HG02642 (cell line): ENCODE results near the gene PKN2.
"Not testable (repeated sequence)": the region's sequence is repeated elsewhere in the genome, so short reads cannot be mapped to it uniquely, and the experiment has no call there.

Experiments
- ATAC-seq: cut with Tn5 transposase; IDR thresholded peaks from one replicate; pipeline ENCODE4 v1.9.1; 2021; ENCODE audit warnings: mild to moderate bottlenecking; ENCODE audit not compliant: unreplicated experiment, poor library complexity

PKN2 gene

GRCh38 chr1:88779880-88780279, 95.8 kb downstream of the PKN2 start:
- no peak for ATAC-seq

GRCh38 chr1:88780485-88780884, 96.4 kb downstream of the PKN2 start:
- no peak for ATAC-seq

GRCh38 chr1:88783145-88783544, 99.1 kb downstream of the PKN2 start:
- no peak for ATAC-seq

GRCh38 chr1:88784551-88784950, 100.5 kb downstream of the PKN2 start:
- no peak for ATAC-seq

DNA sequence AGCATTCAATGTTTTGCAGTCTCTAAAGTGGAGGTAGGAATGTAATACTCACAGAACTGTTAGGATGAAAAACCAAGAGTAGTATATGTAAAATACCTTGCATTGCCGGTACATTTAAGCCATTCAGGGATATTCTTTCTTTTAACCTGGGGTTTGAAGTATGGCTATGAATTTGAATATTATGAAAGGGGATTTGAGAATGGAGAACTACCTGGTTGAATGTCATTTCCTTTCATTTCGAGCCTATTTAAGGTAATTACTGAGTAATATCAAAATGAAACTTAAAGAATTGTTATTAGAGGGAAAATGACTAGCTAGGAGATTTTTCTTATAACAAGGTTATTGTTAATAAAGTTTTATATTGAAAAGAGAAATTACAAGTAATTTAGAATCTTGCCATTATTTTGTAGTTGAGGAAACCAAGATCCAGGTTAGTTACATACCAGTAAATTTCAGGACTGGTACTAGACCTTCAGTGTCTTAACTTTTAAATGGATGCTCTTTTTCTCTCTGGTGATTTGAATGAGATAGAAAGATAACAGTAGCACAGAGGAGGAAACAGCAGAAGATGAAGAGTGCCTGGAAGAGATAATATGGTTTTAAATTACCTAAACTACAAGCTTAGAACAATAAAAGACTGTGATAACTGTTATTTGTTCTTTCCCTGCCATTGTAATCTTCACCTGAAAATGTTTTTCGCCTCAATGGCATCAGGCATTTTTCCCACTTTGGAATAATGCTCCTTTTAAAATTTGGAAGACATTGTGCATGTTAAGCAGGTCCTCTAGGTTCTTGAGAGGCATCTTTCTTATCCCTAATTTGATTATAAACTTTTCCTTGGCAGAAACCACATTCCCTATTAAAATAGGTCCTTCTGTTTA, 103.2 kb downstream of the PKN2 start:
- ATAC-seq = no peak

GRCh38 chr1:88791192-88791591, 107.1 kb downstream of the PKN2 start:
- ATAC-seq = no peak

DNA sequence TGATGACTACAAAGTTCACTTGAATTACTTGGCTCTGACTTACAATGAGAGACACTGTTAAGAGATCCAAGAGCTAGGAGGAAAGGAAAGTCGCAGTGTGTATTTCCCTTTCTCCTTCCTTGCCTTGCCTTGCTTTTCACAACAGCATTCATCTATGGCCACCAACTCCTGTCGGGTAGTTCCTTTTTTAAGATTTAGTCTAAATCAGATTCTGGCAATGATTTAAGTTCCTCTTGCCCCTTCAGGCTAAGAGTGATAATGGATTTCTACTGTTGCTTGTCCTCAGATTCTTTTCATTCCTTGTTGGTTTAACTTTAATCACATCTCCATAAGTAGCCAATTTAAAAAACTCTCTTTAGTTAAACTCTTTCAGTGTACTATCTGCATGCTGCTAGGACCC, 115.4 kb downstream of the PKN2 start:
- no peak for ATAC-seq

DNA sequence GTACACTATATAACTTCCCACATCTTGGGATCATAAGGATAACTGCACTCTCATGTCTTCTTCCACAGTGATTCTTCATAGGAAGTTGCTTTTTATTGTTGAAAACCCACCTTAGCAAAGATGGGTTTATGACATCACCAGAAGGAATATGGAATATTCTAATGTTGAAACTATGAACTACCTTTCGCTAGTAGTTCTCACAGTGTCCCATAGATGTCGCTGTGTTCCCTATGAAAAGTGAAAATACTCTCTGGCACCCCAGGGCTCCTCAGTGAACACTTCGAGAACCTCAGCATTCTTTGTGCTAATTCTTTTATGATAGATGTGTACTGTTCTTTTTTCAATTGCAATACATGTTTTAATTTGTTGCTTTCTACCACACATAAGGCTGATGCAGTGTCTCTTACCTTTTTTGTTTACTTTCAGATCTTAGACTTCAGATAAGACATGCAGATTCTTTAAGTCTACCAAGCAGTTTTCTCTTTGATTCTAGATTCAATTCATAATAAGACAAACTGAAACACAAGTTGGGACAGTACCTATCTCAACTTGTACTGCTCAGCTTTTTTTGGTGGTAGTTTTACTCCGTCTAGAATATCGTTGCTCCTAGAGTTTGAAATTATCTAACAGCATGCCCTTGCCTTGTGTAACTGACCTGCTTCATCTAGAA, 116.4 kb downstream of the PKN2 start:
- no peak for ATAC-seq

- ATAC-seq = no peak
Observed at GRCh38 chr1:88801575-88802208, 117.6 kb downstream of the PKN2 start.

DNA sequence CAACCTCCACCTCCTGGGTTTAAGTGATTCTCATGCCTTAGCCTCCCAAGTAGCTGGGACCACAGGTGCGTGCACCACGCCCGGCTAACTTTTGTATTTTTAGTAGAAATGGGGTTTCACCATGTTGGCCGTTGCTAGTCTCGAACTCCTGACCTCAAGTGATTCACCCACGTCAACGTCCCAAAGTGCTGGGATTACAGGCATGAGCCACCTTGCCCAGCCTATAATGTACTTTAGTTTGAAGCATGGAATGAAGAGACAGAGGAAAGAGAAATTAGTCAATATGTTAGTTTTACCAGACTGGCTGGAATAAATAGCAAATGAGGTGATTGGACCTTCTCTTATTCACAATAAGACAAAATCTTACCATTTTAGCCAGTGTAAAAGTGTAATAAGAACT, 118.3 kb downstream of the PKN2 start:
- no peak for ATAC-seq

GRCh38 chr1:88802950-88803349, 118.9 kb downstream of the PKN2 start:
- ATAC-seq = no peak

GRCh38 chr1:88803444-88803843, 119.4 kb downstream of the PKN2 start:
- ATAC-seq = no peak

DNA sequence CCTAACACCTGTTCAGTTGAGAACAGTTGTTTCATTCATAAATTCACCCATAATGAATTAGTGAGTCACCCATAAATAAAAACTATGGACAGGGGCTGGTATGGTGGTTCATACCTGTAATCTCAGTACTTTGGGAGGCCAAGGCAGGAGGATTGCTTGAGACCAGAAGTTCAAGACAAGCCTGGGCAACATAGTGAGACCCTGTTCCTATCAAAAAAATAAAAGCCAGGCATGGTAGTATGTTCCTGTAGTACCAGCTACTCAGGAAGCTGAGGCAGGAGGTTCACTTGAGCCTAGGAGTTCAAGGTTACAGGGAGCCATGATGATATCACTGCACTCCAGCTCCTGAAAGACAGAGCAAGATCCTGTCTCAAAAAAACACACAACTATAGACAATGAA, 128.3 kb downstream of the PKN2 start:
- no peak for ATAC-seq

DNA sequence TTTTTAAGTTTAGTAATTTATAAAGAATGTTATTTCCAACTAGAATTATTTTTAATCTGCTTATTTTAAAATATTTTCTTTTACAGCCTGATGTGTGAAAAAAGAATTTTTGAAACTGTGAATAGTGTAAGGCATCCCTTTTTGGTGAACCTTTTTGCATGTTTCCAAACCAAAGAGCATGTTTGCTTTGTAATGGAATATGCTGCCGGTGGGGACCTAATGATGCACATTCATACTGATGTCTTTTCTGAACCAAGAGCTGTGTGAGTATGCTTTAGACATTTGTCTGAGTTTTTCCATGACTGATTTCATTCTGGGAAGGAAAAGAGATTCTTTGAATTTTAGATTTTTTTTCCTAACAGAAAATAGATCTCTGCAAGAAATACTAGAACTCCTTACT, 129.4 kb downstream of the PKN2 start:
- ATAC-seq = no peak

GRCh38 chr1:88819642-88820041, 135.6 kb downstream of the PKN2 start:
- ATAC-seq = not testable (repeated sequence)

DNA sequence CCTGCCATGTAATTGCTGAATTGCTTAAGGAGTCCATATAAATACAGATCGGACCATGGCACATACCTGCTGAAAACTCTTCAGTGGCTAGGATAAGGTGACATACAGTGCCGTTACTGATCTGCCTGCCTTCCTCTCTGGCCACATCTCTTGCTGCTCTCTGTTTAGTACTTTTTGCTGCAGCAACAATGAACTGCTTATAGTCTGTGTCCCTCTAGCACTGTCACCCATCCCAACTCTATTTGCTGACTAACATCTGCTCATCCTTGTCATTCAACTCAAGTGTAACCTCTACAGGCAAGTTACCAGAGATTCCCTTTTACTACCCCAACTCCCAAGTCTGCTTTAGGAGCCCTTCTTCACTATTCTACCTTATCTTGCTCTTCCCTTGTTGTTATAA, 141.6 kb downstream of the PKN2 start:
- ATAC-seq = no peak

DNA sequence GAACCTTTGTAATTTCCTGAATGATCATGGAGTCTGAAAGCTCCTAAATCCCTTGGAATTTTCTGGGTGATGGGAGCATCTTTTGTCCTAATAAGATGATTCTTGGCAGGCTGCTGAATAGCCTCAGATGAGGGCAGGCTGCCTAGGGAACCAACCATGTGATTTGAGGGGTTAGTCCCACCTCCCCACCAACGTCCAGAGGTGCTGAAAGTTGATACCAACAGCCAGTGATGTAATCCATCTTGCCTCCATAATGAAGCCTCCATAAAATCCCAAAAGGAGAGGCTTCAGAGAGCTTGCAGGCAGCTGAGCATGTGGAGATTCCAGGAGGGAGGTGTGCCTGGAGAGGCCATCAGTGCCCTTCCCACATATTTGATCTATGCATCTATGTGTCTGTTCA, 163.6 kb downstream of the PKN2 start:
- ATAC-seq = no peak

- ATAC-seq = no peak
Observed at GRCh38 chr1:88851303-88852063, 167.4 kb downstream of the PKN2 start.

- no peak for ATAC-seq
Observed at GRCh38 chr1:88867743-88868521, 183.9 kb downstream of the PKN2 start.

GRCh38 chr1:88869644-88870043, 185.6 kb downstream of the PKN2 start:
- not testable (repeated sequence) for ATAC-seq
